DMS79 treated with DMSO at 0.1 percent for 48 hours (cell line): ENCODE results near the gene DNAH7.

Source experiments
- DNase-seq: peaks from one replicate; lab custom pipeline; 2025; lab: John Stamatoyannopoulos, UW

The DNAH7 gene

DNA sequence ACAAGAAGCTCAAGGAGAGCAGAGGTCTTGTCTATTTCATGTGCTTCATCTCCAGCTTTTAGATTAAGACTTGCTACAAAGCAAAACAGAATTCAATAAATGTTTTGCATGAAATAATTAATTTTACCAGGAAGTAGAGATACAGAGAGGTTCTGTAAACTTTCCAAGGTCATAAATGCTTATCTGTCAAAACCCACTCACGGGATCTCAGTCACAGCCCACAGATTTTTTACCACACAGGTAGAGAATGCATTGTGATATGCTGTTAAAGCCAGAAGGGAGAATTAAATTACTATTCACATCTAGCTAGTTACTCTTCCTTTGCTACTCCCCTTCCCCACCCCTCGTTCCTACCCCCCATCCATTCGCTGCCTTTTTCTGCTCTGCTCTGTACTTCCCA lies 205.5 kb downstream of the DNAH7 start:
- DNase-seq, result no peak

DNA sequence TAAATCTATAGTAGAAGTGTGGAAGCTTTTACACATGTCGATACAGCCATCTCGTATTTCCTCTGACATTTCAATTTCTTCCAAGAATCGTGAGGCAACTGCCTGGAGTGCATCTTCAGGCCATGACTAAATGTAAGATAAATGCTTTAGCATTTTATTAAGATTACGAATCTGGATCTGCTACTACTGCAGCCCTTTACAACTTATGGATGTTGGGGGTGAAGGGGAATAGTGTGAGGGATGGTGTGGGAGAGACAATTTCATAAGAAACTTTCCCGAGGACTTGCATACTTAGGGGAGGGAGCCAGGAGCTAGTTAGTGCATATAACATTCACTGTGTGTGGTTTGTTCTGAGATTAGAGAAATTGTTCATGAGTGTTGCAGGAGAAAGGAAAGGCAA lies 206.8 kb downstream of the DNAH7 start:
- DNase-seq, result no peak

DNA sequence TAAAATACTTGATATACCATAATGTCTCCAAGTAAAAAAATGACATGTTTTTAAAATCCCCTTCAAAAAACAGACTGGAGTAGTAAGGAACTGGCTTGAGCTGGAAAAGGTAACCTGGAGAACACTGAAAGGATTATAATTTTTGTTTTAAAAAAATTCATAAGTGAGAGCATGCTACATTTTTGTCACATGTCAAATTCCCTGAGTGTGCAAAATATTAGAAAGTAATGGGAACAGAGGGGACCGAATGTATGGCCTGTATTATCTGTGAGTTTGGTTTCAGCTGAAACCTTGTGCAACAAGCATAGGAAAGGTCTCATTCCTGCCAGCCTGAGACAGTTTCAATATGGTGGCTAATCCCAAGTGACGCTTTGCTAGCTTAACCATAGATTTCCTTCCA lies 209.1 kb downstream of the DNAH7 start:
- no peak for DNase-seq

DNA sequence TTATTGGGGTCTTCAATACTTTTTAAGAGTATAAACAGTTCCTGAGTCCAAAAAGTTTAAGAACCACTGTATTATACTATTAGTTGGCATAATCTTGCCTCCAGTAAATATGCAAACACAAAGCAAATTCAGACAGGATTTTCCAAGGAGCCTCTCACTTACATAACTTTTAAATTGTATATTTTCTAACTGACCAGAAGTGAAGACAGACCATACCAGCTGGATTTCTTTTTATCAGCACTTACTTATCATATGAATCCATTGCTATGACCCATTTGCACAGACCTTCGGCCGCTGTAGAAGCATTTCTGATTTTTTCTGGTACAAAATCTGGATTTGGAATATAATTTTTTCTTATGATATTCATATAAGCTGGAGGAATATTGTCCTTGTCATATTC lies 211.5 kb downstream of the DNAH7 start:
- no peak for DNase-seq

DNA sequence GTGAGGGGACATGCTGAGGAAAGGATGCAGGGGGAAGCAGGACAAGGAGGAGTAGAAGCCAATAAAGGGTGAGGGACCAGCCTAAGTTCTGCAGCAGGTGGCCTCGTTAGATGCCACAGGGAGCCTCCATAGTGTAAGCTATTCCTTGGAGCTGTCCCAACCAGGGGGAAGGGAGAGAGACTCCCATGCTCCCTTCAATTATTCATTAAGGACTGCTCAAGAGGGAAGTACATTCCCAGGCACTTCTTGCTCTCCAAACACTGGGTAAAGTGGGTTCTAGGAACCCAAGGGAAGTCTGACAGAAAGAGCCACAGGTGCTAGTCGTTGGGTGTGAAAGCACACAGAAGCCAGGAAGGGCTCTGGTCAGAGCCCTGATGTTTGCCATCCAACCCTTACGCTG lies 217.9 kb downstream of the DNAH7 start:
- DNase-seq, result no peak

DNA sequence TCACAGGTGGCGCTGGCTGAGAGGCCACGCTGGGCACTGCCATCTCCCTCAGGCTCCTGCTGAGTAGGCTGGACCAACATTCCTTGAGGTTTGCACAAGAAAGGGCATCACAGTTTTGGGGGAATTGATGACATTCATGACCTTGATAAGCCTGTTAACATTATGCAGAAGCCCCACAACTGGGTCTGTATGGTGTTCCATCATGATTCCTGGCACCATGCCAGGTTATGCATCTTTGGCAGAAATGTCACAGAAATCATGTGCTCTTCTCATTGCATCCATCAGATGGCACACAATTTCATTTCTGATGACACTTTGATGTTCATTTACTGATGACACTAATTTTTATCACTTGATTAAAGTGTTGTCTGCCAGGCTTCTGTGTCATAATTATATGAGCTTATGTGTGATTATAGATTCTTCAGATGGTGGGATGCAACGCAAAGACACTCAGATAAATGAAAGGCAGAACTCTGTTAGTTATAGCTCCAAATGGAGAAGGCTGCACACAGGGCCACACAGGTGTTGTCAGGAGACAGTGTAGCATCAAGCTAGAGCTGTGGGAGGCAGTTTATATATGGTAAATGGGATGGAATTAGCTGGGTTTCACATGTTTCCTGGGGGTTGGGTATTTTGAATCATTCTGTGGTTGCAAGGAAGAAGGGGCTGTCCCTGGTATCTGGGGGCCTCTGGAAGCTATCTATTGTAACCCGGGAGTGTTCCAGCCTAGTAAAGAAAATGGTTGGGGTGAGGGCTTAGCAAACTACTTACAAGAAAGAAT lies 220.3 kb downstream of the DNAH7 start:
- no peak for DNase-seq

DNA sequence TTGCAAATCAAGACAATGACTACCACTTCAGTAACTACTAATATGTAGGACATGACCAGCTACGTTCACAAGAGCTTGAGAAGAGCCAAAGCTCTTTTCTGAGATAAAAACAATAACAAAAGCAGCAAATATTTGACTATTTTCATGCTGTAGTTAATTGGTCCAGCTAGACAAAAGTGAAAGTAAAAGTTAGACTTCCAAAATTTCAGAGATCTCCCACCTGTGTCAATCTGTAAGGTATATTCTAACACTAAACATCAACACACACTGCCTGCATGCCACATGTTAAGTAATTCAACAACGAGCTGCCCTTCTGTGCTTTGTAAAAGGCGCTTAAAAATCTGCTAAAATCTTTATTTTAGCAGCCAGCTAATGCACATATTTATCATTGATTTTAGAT lies 225.7 kb downstream of the DNAH7 start:
- no peak for DNase-seq

DNA sequence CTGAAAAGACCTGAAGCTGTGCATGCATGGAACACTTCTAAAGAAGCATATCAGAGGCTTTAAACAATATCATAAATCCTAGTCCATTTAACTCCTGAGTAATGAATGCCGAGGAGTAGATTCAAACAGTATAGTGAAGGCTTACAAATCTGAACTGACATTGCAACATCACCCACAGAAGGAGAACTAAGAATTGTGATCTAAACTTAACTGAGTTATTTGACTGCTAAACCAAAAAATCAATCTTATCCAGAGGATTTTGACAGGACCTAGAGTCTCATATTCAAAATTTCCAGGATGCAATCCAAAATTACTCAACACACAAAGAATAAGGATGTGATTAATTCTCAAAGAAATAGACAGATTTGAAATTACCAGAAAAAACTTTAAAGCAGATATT lies 230.6 kb downstream of the DNAH7 start:
- DNase-seq, result no peak

DNA sequence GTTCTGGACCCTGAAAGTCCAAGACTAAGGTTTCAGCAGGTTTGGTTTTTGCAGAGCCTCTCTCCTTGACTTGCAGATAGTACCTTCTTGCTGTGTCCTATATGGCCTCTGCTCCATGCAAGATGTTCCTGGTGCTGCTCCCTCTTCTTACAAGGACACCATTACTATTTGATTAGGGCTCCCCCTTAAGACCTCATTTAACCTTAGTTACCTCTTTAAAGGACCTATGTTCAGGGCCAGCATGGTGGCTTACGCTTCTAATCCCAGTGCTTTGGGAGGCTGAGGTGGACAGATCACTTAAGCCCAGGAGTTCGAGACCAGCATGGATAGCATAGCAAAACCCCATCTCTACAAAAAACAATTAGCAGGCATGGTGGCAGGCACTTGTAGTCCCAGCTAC lies 232.6 kb downstream of the DNAH7 start:
- DNase-seq, result no peak

DNA sequence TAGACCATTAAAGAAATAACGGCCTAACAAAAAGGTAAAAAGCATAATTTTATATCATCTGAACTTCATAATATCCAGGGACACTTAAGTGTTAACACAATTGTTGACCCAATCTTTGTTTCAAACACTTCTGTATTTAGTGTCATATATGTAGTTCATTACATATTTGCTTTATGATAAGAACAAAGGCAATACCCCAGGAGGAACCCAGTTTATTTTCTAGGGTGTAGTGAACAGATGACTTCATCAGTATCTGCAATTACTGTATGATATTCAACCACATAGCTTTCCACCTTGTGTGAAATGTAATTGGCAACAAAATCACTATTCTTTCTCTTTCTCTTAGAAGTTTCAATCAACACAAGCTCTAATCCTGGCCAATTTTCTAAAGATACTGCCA lies 233.8 kb downstream of the DNAH7 start:
- no peak for DNase-seq

DNA sequence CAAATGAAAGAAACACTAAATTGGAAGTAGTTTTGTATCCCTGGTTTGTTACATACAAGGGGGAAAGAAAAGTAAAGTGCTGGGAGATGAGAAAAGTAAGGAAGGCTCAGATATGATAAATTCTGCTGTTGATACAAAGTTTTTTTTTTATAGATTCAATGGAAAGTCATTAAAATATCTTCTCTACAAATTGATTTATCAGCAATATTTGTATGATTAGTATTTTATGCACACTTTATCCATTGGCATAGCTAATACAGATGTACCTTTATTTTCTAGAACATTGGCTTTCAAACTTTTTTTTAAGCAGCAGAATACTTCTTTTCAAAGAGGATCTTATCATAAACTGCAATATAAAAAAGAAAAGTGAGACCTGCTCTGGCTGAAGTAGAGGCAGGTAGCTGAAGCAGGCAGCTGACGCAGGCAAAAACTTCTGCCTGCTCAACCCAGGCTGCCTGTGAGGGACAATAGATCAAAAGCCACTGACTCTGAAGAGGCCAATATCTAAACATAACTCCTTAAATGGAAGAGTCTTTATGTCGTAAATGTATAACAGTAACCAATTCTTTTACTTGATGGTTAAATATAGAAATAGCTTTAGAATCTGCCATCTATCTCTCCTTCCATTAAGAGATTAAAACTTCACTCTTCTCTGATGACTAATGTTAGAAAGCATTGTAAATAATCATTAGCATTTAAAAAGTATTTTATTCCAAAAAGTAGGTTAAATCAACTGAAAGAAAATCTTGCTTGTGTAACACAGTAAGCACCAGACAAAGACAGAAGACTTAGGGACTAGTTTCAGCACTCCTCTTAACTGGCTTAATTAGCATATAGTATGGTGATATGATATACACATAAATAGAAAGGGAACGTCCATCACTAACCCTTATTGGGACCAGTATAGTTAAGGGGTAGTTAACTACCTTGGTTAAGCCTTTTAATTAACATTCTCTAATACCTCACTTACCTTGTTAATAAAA lies 237.4 kb downstream of the DNAH7 start:
- DNase-seq, result no peak

DNA sequence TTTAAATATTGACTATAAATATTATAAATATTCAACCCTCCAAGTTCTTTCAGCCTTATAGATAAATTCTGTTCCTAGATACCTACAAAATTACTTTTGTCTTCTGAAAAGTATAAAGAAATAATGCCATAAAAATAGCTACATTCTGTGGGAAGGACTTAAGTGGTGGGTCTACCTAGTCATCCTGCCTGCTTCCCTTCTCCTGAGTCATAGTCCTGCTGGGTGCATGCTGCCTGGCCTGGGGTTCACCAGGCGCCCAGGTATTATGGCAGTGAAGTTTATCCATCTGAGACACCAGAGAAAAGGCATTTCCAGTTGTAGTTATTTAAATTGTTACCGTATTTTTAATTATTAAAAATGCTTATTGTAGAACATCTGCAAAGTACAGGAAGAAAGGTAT lies 244.2 kb downstream of the DNAH7 start:
- DNase-seq, result no peak

DNA sequence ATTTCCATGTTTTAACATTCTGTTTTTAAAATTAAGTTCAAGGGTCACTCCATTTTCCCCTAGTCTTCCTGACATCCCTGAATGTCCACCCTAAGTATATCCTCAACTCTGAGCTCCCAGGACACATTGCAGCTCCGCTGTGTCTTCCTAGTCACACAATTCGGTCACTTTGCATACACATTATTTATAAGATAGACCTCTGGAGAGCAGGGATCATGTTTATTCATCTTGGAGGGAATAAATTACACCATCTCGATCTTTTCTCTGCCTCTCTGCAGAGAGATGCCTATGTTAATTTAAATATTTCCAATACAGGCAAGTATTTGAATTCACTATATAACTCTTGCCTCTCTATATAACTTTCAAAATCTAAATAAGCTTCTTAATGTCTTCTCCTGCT lies 245.4 kb downstream of the DNAH7 start:
- DNase-seq, result no peak

DNA sequence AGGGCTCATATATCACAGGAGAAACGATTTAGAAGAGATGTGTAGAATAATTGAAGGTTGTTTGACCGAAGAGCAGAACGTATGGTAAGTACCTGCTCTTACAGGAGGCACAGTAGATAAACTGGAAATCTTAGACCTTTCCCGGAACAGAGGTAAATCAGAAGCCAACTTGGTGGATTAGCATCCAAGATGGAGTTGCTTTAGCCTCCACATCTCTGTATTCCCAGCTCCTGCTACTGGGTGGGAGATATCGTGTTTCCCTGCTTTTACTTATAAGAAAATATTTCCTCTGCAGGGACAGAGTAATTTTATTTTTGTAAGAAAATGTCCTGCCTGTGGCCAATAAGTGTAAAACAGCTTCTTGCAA lies 247.1 kb downstream of the DNAH7 start:
- no peak for DNase-seq

DNA sequence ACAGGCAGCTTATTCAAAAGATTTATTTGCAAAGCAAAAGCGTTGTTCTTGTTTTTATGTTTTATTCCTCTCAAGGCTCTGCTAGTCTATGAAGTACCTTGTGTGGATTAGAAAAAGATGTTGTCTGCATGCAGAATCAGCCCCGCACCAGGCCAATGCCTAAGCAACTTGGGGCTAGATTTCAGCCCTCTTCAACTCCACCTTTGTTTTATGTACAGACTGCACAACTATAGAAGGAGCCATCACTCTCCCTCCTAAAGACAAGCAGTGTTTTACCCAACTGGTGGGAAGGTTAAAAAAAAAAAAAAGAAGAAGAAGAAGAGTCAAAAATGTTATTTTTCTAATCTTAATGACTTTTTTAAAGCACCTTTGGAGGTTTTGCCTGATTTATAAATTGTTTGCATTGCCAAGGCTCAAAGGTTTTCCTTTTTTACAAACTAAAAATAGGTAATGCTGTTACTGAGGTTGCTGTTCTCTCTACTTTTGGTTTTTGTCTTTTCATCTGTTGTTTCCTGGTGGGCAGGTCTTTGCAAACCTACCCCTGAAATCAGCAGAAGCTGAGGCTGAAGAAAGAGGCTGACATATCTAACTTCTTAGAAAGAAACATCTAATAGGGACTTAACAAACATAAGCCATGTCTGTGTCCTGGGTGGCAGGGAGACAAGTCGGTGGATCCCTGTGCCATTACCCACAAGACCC lies 247.6 kb downstream of the DNAH7 start:
- no peak for DNase-seq

DNA sequence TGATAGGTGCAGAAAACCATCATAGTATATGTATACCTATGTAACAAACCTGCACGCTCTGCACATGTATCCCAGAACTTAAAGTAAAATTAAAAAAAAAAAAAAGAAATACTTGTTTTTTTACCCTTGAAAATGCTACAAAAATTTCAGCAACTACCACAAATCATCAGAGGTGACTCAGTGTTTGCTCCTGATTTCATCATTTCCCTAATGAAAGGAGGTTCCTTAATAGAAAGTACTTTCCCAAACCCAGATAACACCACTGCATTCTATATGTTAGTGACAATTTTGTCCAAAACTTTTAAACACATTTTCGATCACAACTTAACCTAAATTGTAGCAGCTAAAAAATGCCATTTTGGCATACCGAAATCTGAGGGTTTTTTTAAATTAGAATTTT lies 248.3 kb downstream of the DNAH7 start:
- no peak for DNase-seq

DNA sequence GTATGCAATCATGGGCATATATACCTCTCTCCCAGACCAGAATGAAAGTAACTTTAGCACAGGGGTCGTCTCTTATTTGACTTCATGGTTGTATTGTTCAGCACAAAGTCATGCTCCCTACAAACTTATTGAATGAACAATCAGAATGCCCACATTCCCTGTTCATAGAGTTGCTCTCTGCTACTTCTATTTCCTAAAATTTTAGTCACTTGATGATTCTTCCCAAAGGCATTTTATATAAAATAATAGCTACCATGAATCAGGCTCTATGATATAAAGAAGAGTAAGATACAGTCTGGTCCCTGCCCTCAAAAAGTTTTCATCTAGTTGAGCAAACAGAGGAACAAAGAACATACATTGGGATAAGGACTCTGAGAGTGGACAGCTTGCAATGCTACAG lies 249.4 kb downstream of the DNAH7 start:
- no peak for DNase-seq

DNA sequence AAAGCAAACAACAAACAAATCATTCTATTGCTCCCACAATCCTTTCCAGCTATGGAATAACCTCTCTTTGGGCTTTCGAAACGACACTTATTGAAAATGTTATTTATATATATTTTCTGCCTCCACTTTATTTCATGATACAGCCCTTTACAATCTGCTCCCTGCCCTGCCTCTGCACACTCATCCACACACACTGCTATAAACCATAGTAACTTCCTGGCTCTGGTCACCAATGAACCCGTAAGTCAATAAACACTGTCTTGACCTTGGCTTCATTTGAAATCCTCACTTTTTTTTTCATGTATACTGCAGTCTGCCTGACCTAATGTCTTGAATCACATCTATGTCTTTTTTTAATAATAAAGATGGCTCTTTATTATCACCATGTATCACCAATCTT lies 250.1 kb downstream of the DNAH7 start:
- DNase-seq, result no peak

DNA sequence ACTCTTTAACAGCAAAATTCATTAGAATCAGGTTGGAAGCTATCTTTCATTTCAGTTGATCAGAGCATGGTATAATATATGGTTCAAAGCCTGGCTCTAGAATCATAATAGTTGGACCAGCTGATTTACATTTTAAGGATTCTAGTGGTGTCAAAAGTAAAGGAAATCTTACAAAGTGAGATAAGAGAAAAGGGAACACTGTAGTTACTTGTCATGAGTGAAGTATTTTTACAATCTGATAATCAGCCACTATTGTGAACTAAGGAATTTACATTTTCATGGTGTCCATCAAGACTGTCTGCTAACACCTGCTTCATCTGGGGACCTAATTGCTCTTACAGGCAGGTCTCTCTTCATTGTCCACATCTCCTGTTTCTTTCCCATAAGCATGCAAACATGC lies 250.5 kb downstream of the DNAH7 start:
- no peak for DNase-seq

DNA sequence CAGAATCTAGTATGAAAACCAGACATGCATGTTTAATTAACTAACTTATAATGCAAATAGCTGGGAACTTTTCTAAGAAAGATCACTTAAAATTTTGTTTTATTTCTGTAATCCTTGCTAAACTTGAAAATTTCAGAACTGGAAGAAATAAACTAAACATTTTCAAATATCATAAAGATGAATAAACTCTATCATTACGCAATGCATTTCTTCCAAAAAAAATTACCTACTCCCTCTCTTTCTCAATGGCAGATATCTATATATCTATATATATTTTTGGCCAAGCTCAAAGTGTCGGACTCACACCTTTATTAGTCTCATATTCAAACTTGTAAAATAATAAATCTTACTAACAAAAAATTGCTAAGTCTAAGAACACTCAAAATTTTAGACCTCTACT lies 253.6 kb downstream of the DNAH7 start:
- DNase-seq, result no peak

DNA sequence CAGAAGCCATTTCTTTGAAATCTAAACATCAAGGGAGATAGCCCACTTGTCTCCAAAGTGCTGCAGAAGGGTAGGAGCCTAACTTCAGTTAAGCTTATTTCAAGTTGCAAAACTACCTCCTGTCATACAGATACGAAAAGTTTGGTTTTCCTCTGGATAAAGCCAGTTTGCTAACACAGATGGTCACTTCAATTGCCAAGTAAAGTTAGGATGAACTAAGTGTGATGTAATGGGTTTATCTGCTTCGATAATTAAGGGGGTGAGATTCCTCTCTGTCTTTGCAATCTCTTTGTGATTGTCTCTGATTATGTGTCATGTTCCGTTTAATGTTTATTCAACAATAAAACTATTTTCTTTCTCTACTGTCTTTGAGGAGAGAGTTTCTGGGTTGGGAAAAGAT lies 255.2 kb downstream of the DNAH7 start:
- DNase-seq, result no peak

DNA sequence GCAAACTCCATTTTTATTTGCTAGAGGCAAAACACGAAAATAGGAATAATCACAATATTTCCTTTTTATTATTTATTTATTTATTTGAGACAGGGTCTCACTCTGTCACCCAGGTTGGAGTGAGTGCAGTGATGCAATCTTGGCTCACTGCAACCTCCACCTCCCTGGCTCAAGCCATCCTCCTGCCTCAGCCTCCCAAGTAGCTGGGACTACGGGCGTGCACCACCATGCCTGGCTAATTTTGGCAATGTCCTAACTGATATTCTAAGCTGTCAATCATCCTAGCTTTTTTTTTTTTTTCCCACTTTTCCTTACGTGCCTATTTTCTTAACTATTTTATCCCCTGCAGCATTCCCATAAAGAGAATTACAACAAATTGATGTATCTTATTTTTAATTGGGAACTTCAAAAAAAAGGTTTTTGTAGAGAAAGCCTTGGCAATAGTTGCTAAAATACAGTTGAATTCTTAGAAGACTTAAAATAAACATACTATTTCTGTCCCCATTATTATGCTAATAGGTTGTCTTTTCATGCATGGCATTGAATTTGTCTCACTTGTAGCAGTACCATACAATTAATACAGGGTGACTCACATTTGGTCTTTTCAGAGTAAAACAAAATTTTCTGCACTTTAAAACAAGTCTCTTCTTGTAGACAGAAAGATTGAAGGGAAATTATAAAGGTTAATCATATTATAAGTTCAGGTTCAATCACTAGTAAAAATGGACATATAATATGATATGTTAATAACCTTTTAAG lies 258.1 kb downstream of the DNAH7 start:
- no peak for DNase-seq
